ENCODE measurements around the gene CADM1.

Gene CADM1

DNA sequence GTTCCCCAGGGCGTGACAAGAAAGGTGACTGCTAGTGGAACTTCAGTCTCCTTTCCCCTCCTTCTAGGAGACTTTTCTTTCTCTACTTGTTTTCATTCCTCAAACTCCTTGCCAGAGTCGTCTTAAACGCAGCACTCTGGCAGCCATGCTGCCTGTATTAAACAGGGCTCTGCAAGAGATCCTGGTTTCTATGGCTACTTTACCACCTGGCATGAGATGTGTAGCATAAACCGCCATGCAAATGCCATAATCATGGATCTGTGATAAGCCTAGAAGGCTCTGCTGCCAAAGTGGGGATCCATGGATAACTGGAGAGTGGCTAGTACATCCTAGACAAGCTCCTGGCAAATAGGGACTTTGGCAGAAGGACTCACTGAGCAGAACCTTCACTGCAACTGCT, 321.1 kb downstream of the CADM1 start:
- no peak for DNase-seq (ENCODE audit: low read depth in 2 of 2)

DNA sequence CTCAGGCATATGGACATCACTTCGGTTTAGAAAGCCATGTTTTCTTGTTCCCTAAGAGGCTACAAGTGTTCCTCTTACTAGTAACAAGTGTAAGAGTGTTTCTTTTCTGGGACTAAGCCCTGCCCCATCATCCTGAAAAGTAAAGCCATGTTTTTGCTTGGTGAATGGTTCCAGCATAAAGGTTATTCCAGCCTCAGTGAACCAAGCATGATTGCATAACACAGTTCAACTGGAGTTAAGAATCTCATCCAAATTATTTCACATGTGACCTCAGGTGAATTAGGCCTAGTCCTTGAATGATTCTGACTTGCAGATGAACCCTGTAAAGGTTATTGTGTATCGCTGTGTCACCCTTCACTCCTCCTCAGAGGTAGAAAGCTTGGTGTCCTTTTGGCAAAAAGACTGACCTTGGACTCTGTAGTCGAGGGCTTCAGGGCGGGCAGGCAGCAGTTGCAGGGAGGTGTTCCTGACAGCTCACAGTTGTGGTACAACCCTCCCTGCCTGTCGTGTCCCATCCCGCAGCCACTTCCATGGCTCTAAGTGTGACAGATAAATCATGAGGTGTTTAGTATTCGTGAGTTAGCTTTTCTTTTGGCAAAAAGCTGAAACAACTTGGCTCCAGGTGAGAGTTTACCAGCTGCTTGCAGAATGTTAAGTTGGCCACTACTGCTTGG, 321.8 kb downstream of the CADM1 start:
- no peak for DNase-seq (ENCODE audit: low read depth in 2 of 2)

DNA sequence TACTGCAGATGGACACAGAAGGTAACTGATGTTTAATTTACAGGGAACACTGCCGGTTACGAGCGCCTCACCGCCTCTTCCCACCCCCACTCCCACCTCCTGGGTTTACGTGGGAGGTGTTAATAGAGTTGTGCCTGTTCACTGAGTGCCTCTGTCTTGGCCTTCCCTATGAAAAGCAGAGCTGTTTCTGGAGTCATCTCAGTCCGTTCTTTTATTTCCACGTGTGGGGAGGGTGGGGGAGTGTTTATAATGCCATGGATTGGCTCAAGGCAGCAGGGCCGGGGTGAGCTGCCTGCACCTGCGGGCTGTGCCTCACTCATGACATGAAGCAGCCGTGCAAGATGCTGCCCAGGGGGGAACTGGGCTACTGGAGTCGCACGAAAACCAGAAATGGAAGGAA, 322.7 kb downstream of the CADM1 start:
- no peak for DNase-seq (ENCODE audit: low read depth in 2 of 2)

DNA sequence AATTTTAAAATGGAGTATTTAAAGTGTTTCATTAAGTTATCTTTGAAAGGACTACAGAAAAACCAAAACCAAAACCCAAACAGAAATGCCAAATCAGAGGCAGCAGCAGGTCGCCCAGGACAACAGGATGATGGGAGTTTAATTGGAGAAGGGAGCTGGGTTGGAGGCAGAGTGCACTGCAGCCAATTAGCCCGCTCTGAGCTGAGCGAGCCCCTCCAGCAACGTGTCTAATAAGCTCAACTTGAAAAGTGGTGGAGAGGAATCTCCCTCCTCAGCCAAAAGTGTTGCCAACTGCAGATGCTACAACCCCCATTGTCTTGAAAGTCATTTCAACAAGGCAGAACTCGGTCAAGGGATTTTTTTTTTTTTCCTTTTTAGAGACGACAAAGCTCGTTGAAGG, 323.9 kb downstream of the CADM1 start:
- DNase-seq (ENCODE audit: low read depth in 2 of 2), result no peak

DNA sequence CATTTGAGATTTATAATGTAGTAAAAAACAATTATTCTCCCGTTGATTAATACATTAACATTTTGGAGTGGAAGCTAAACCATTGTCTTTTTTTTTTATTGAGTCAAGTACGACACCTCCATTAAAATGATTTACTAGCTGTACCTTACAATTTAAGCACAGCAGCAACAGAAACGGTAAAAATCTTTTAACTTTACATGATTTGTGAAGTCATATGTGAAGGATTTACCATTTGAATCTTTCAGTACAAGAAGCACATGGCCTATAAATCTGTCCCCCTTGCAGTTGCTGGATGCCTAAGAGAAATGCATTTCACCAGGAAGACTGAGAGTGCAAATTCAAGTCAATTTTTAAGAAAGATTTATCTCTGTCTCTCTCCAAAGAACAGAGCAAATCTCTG, 324.6 kb downstream of the CADM1 start:
- peak in 1 of 2 experiments; percentile 30 for DNase-seq (ENCODE audit: low read depth in 2 of 2)

DNA sequence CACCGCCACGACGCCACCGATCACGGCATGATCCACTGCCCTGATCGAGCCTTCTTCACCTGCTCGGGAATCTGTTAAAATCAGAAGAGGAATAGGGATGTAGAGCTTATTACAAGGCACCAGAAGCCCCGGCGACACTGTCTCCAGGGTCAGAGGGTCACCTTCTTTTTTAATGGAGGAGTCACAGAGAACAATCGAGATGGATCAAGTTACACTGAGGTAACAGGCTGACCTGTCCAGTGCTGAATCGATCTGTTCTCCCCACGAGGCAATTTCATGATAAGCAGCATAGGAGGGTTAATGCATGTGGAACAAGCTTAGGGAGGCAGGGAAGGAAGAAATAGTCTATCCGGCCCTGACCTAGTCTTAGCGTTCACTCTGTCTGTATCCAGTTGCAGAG, 325.5 kb downstream of the CADM1 start:
- DNase-seq (ENCODE audit: low read depth in 2 of 2), result no peak

DNA sequence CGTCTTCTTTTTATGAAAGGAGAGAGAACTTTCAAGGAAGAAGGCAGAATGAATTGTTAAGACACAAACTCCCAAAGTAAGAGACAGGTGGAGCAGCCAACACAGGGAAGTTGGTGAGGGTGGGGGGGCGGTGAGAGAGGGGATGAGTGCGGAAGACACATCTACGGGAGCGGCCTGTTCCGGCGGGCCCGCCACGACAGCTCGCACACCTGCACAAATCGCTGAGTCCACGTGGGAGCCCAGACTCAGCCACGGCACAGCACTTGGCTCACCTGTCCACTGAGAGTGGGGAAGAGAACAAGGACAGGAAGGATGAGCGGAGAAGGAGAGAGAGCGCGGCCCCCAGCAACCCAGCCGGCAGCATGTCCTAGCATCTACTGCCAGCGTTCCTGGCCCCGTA, 331.1 kb downstream of the CADM1 start:
- no peak for DNase-seq (ENCODE audit: low read depth in 2 of 2)

DNA sequence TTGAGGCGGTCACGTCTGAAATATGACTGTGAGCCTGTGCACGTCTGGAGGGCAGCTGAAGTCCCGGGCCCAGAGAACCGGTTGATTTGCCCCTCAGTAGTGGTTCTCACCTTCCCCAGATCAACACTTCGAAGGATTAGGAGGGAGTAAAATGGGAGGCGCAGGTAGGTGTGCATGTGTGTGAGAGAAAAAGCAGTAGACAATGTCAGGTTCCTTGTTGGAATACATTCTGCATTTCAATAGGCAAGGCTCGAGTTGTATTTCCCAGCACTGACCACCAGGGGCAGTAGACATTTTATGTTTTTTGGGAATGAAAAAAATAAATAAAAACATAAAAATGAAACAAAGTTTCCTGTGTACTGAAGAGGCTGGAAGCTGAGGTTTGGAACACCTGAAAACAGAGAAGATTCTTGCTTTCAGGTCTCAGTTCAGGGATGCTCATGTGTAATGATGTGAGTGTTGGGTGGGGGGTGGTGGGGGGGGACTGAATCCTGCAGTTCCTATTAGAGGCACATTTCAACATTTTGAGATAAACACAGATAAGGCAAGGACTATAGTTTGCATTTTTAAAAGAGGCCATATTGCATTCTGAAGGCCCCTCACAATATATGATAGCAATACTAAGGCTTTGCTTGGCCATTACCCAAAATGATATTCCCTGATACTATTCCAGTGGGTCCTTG, 333.9 kb downstream of the CADM1 start:
- DNase-seq (ENCODE audit: low read depth in 2 of 2), result no peak

DNA sequence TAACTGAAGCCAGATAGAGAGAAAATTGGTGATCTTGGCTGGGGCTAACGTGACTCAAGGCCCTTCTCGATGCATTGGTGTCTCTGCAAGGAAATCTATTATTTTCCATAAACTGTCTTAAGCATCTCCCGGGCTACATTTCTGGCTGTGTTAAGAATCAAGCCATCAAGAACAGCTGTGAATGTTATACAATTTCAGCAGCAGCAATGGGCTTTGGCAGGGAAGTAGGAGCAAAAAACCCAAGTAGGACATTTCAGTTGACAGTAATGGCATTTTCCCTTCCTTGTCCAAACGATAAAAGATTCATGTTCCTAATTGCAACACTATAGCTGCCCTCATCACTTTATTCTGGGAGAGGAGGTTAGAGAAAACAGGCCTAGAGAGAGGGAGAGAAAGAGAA, 335.0 kb downstream of the CADM1 start:
- DNase-seq (ENCODE audit: low read depth in 2 of 2), result no peak

DNA sequence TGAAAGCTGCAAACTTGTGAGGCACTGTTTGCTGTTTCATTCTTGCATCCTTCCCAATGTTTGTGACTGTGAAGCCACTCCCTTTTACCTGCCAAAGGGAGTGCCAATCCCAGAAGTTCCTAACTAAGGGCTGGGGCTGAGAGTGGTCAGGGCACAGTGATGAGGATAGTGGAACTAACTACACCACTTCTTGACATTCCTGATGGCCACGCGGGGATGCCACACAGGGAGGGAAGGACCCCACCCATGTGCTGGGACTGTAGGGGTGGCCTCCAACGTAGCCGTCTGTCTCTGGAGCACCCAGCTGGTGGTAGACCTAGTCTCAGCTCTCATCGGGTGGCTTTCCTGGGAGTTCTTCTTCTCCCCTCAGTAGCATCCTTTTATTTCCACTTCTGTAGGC, 335.5 kb downstream of the CADM1 start:
- DNase-seq (ENCODE audit: low read depth in 2 of 2), result no peak

DNA sequence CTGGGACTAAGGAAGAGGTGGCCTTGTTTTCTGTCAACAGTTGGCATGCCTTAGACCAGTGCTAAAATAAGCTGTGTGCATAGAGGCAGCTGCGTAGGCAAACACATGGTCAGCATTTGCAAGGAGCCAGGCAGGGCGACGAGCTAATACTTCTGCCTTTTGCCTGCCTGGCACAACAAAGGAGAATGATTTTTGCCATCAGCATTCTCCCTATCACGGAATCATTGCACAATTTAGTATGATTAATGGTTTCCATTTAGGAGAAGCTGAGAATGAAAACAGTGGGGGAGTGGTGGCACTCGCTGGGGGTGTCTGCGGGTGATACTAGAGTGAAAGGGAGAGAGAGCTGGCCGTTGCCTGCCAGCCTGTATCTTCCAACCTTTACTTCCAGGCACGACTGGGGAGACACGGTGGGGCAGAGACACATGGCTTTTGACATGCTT, 336.0 kb downstream of the CADM1 start:
- DNase-seq (ENCODE audit: low read depth in 2 of 2), result no peak

DNA sequence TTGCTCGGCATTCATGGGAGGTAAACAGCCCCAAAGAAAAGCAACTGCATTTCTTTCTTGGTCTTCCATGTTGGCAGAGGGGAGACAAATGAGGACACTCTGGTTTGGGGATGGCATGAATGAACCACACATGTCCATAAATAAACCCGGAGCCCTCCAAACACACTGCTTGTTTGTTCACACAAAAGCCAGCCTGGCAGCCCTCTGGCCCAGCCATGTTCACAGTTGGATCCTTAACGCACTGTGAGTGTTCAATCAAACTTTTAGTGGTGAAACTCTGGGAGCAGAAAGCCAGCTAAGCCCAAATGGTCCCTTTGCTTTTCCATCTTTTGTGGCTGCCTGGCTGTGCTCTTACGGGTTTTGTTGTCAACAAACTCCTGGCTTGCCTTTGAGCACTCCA, 336.8 kb downstream of the CADM1 start:
- no peak for DNase-seq (ENCODE audit: low read depth in 2 of 2)

DNA sequence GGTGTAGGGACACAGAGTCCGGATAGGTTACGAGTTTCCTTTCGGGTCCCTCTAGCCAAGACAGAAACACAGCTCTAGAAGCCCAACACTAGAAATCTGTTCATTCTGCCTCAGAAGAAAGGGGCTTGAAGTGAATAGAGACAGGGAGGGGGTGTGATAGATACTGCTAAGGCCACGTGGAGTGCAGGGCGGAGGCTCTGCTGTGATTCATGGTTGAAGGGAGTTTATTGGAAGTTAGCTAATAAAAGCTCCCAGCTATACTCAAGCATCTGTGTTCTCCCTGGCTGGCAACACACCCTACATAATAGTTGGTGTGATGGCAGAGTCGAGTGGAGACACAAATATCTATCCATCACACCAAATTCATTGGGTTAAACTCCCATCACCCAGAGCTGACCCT, 337.4 kb downstream of the CADM1 start:
- DNase-seq (ENCODE audit: low read depth in 2 of 2), result no peak

DNA sequence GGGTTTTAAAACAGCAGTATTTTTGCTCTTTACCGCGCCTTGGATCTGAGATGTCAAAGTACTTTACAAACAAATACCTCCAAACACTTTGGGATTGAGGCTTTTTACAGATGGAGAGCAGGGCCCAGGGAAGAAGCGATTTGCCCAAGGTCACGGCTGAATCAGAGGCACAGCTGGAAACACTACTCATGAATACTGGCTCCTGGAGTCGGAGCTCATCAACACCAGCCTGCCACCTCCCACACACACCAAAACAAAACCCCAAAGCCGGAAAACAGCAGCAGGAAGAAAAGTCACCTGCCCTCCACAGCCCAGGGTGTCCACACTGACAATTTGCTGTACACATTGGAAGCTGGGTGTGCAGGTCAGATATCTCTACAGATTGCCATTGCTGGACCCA, 339.4 kb downstream of the CADM1 start:
- no peak for DNase-seq (ENCODE audit: low read depth in 2 of 2)

DNA sequence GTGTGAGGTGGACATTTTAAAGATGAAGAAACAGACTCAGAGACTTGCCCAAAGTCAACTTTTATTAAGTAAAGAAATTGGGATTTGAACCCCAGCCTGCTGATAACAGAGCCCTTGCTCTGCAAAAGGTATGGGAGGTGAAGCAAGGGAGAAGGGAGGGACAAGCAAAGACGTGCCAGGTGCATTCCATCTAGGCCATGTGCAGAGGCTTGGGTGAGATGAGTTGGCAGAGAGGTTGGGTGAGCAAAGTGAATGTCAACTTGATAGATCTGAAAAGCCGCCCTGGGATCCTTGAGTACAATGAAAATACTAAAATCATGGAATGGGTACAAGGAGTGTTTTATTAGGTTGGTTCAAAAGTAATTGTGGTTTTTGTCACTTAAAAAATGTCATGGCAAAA, 341.3 kb downstream of the CADM1 start:
- no peak for DNase-seq (ENCODE audit: low read depth in 2 of 2)

DNA sequence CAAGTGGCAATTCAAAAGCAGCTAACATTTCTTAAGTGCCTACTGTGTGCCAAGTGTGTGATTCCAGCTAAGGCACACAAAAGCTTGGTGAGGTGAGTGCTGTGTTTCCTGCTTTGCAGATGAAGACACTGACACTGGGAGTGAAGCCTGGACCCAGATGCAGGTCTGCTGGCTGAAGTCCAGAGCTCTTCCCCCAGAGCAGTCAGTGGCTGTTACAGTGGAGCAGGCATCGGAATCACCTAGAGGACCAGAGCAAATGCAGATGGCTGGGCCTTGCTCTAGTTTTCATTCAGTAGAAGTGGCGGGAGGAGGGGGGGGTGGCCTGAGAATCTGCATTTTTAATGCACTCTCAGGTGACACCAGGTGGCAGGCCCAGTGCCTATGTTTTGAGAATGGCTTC, 342.3 kb downstream of the CADM1 start:
- no peak for DNase-seq (ENCODE audit: low read depth in 2 of 2)

DNA sequence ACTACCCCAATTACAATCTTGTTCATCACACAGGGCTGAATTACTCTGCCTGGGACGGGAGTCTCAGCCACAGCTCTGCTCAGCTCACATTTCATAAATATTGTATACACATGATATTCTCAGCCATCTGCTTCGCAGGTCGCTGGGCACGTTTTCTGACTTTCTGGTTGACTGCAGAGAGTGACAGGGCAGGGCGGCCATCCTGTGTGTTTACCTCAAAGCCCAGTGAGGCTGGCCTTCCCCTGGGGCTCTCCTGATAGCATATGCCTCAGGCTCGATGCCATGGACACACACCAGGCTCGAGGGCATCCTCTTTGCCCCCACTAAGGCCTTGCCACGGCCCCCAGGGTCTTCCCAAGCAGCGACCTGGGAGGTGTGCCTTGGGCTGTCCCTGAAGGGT, 345.0 kb downstream of the CADM1 start:
- DNase-seq (ENCODE audit: low read depth in 2 of 2), result no peak

DNA sequence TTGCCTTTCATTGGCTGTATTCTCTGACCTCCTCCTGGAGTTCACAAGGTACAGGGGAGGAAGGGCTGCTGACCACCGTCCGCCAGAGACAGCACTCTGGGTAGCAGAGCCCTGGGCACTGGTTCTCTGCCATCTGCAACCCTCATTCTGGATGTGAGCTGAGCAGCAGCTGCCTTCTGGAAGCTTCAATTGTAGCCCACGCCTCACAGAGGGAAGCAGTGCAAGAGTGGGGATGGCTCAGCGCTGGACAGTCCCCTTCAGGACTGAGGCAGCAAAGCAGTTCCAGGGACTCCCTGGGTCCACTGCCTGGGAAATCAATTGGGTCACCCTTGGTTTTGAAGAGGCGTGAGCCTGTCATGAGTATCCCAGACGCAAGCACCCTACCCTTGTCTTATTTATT, 346.2 kb downstream of the CADM1 start:
- DNase-seq (ENCODE audit: low read depth in 2 of 2), result no peak

DNA sequence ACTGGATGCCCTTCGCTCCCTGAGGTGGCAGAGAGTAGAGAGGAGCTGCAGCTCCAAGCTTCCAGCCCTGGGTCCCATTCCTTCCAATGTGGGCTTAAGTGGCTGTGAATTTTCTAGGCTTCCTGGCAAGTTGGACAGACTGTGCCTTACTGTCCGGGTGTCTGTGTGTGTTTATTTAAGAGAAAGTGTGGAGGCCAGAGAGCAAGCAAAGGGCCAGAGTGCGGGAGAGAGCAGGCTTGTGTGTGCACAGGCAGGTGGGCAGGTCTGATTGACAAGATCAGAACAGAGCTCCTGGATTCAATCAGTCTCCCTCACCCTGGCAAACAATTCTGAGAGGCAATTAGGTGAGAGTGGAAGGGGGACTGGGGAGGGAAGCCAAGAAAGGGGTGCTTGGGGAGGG, 347.0 kb downstream of the CADM1 start:
- DNase-seq (ENCODE audit: low read depth in 2 of 2), result no peak

DNA sequence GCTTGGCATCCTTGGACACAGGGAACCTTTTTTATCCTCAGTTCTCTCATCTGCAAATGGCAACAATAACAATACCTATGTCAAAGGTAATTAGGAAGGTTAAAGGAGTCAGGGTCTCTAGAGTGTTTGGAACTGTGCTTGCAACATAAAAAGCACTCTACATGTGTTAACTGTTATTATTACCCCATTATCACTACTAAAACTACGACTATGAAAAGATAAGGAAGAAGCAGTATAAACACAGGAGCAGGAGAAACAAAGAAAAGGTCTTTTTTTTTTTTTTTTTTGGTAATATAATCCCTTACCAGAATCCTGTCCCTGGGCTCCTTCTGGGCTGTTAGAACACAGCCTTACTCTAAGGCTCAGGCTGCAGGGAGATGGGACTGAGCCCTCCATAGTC, 348.2 kb downstream of the CADM1 start:
- DNase-seq (ENCODE audit: low read depth in 2 of 2), result no peak

DNA sequence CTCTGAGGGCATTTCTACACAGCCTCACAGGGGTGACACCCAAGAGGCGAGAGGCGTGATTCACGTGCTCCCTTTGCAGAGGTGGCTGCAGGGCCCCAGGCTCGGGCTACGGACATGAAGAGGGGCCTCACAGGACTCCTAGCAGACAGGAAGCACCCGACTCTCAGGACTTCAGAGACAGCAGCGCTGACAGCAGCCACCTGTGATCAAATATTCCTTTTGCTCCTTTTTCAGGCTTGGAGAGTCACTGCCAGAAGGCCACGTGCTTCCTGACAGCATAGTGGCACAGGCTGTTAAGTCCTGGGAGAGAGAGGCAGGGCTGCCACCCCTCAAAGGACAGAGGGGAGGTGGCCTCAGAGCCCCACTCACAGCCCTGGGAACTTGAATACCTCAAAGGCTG, 348.9 kb downstream of the CADM1 start:
- no peak for DNase-seq (ENCODE audit: low read depth in 2 of 2)

DNA sequence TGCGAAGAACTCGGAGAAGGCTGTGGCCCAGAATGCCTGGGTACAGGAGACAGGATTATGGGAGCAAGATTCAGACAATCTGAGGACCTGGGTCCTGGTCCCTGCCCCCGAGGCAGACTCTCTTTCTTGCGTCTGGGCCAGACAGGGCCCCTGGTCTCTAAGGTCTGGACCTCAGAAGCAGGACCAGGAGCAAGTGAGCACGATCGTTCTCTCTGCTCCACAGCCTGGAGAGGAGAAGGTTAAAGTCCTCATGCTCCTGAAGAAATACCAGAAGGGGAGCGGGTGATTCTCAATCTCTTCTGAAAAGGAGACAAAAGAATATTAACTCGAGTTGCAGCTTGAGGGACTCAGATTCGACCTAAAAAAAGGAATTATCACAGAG, 349.9 kb downstream of the CADM1 start:
- no peak for DNase-seq (ENCODE audit: low read depth in 2 of 2)

DNA sequence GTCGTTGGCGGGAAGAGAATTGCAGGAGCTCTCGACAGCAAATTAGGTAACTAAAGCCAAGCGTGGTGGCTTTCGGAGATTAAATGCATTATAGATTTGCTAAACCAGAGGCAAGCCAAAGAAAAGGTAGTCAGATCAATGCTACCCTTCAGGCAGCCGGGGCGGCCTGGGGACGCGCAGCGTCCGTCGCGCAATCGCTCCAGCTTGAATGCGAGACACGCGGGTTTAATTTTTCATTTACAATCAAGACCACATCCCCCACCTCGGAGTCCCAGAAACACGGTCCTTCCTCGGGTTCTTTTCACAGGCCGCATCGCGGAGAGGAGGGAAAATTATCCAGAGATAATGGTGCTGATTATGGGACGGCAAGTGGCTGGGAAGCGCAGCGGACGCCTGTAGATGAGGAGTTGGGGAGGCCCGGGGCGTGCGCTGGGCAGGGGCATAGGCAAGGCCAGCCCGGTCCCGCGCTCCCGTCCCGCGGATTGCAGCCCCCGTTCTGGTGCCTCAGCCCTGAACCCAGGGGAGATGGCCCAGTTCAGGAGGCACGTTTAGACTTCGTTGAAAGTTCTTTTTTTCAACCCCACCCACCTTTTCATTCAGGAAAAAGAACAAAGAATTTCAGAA, 350.4 kb downstream of the CADM1 start:
- no peak for DNase-seq (ENCODE audit: low read depth in 2 of 2)
